Gastrocnemius medialis (tissue), 4 donors: ENCODE measurements around the gene LY6G6C. TPM values are rescaled to one million over a fixed set of nuclear protein-coding genes. Genes with fewer than 3 reads are reported as not detected.

Experiments
- ATAC-seq, 2 donors: fragments of 150-250 bp; one replicate each; pipeline ENCODE4 v1.9.1; 2016
- DNase-seq, 2 donors: peaks; one replicate each; pipeline ENCODE4 v3.0.0-alpha.2; 2019
- H3K27ac ChIP-seq, 4 donors: fragments of 200-600 bp; sonication (generic); 1 replicate in 1 of 4; 2 replicates in 3 of 4; pipeline ENCODE4 v1.5.1; 2016 to 2018; ENCODE audit warnings: mild to moderate bottlenecking in 2 of 4, moderate library complexity in 1 of 4
- H3K27me3 ChIP-seq, 3 donors: fragments of 200-600 bp; sonication (generic) in 2 of 3; 1 replicate in 1 of 3; 2 replicates in 2 of 3; pipeline versions ENCODE4 v1.5.1 to v1.6.0; 2016 to 2019; ENCODE audit warnings: mild to moderate bottlenecking in 1 of 3, moderate library complexity in 1 of 3
- H3K36me3 ChIP-seq, 2 donors: fragments of 200-600 bp; sonication (generic) in 1 of 2; one replicate each; pipeline ENCODE4 v1.5.1; 2017 to 2018
- H3K4me1 ChIP-seq, 2 donors: fragments of 200-600 bp; sonication (generic) in 1 of 2; one replicate each; pipeline ENCODE4 v1.5.1; 2016 to 2017; ENCODE audit warnings: mild to moderate bottlenecking in 2 of 2
- H3K4me3 ChIP-seq, 4 donors: fragments of 200-600 bp; sonication (generic) in 3 of 4; 1 replicate in 1 of 4; 2 replicates in 3 of 4; pipeline ENCODE4 v1.5.1; 2016 to 2019; ENCODE audit warnings: mild to moderate bottlenecking in 2 of 4
- H3K9me3 ChIP-seq, 3 donors: fragments of 200-600 bp; sonication (generic) in 2 of 3; 1 replicate in 1 of 3; 2 replicates in 2 of 3; pipeline ENCODE4 v1.5.1; 2016 to 2019
- POLR2A ChIP-seq, 2 donors: fragments of 450-650 bp; IDR thresholded peaks; one replicate each; pipeline ENCODE4 v1.6.1; 2017; ENCODE audit warnings: antibody characterized with exemption in 2 of 2, mild to moderate bottlenecking in 2 of 2, moderate library complexity in 2 of 2
- in situ Hi-C, 4 donors: fragments of 200-750 bp; cut with MboI; loops; one replicate each; pipeline versions ENCODE4 v1.15.0 to v1.8.0; 2017; ENCODE audit warnings: low sequenced_read_pairs in 4 of 4
- intact Hi-C: fragments of 100-400 bp; cut with DNase I; formaldehyde crosslinking; loops from one replicate; pipeline ENCODE4 v1.15.1; 2023; ENCODE audit warnings: low total_unique reads
- total RNA-seq, 4 donors: library from RNA; depleted of rRNA; stranded (reverse); fragments of >200 nt; gene quantifications; one replicate each; pipeline versions ENCODE4 v1.1.0 to v1.2.3, GENCODE V29; 2016
- TF ChIP-seq, protein P1 (sequence below), 5 experiments: fragments of 450-650 bp in 3 of 5; fragments of 200-600 bp in 2 of 5; sonication (generic) in 2 of 5; IDR thresholded peaks in 4 of 5; conservative IDR thresholded peaks in 1 of 5; 1 replicate in 4 of 5; 2 replicates in 1 of 5; pipeline ENCODE4 v1.5.1; 2016 to 2019; ENCODE audit warnings: antibody characterized with exemption in 5 of 5, mild to moderate bottlenecking in 3 of 5, moderate library complexity in 3 of 5

LY6G6C gene
- total RNA-seq, 4 donors from 2014 or later, result not detected

DNA sequence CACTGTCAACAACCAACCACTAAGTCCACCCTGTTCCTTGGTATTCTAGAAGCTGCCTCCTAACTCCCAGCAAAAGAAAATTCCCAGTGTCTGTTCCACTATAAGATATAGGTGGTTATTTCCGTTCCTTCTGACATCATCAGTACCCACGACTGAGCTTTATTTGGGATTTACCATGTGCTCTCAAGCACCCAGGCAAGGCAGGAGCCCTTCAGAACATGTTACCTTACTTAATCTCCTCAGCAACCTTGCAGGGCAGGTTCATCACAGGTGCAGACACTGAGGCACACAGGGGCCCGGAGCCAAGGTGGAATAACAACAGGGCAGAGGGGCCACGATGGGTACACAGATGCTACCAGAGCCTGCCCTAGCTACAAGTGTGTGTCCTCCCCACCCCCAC, 29.2 kb downstream of the LY6G6C start:
- Histone ChIP-seq H3K4me3 (no peak overlapping the region), H3K27ac (no peak overlapping the region), H3K36me3 (peaks cover 0 to 99% of the 10 kb centered on the region in 2 donors), H3K27me3 (no peaks in the 10 kb centered on the region), H3K4me1 (peaks cover 0 to 3% of the 10 kb centered on the region in 2 donors), H3K9me3 (no peaks in the 10 kb centered on the region)
- intact Hi-C loops (no loop called here), in situ Hi-C loops (loop anchor here in 1 of 4 donors (25.0 kb wide), 1 partner anchor 270 kb away; the partner anchor contains the start of genes DXO, NELFE and SKIC2)
- no peak for DNase-seq
- no peak for ATAC-seq
- no peak for TF ChIP-seq POLR2A (IDR thresholded peaks at IDR 0.05)
- TF ChIP-seq, protein P1, sequence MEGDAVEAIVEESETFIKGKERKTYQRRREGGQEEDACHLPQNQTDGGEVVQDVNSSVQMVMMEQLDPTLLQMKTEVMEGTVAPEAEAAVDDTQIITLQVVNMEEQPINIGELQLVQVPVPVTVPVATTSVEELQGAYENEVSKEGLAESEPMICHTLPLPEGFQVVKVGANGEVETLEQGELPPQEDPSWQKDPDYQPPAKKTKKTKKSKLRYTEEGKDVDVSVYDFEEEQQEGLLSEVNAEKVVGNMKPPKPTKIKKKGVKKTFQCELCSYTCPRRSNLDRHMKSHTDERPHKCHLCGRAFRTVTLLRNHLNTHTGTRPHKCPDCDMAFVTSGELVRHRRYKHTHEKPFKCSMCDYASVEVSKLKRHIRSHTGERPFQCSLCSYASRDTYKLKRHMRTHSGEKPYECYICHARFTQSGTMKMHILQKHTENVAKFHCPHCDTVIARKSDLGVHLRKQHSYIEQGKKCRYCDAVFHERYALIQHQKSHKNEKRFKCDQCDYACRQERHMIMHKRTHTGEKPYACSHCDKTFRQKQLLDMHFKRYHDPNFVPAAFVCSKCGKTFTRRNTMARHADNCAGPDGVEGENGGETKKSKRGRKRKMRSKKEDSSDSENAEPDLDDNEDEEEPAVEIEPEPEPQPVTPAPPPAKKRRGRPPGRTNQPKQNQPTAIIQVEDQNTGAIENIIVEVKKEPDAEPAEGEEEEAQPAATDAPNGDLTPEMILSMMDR (IDR thresholded peaks at IDR 0.05 in 4 of 5, conservative IDR thresholded peaks at IDR 0.05 in 1 of 5), result no peak

DNA sequence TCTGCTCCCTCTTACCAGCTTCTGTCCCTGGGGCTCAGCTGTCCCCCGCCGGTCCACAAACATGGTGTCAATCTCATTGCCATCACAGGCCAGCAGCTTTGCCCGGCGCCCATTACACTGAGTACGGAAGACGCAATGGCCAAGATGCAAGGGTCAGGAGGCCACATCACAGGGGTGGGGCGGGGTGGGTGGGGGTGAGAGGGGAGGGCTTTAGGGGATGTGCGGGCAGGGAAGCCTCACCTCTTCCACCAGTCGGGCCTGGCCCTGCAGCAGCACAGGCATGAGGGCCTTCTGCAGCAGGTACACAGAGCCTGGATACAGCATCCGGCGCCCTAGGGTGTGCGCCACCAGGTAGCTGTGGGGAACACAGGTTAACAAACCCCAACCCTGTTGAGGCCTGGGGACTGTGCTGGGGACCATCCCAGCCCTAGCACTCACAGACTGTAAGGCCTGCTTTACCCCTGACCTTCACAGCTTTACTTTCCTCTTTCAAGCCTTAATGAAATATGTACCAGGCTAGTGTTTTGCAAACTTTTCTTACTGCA, 29.9 kb downstream of the LY6G6C start:
- no peaks in the 10 kb centered on the region for H3K9me3 ChIP-seq
- TF ChIP-seq, protein P1 (IDR thresholded peaks at IDR 0.05 in 4 of 5, conservative IDR thresholded peaks at IDR 0.05 in 1 of 5), result no peak
- TF ChIP-seq POLR2A (IDR thresholded peaks at IDR 0.05), result no peak
- H3K4me3 ChIP-seq, result no peak overlapping the region
- in situ Hi-C loops, result loop anchor here in 1 of 4 donors (25.0 kb wide), 1 partner anchor 271 kb away; the partner anchor contains the start of genes DXO, NELFE and SKIC2
- DNase-seq, result no peak
- no peak overlapping the region for H3K27ac ChIP-seq
- no peaks in the 10 kb centered on the region for H3K4me1 ChIP-seq
- intact Hi-C loops, result no loop called here
- H3K36me3 ChIP-seq, result peaks cover 0 to 100% of the 10 kb centered on the region in 2 donors
- ATAC-seq, result no peak
- no peaks in the 10 kb centered on the region for H3K27me3 ChIP-seq

DNA sequence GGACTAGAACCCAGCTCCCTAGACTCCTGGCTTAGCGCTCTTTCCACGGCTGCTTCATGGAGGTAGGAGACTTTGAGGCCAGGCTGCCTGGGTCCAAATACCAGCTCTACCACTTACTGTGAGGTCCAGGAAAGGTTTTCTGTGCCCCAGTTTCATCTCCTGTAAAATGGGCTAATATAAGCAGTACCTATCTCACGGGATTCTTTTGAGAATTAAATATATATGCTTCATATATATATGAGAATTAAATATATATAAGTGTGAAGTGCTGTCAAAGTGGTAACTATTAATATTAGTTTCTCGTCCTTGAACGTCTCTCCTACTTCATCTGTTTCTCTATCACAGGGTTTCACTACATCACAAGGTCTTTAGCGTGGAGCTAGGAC, 30.5 kb downstream of the LY6G6C start:
- no peak for DNase-seq
- no peak for ATAC-seq
- H3K4me3 ChIP-seq, result no peak overlapping the region
- H3K4me1 ChIP-seq, result no peaks in the 10 kb centered on the region
- no peaks in the 10 kb centered on the region for H3K27me3 ChIP-seq
- in situ Hi-C loops, result loop anchor here in 1 of 4 donors (25.0 kb wide), 1 partner anchor 271 kb away; the partner anchor contains the start of genes DXO, NELFE and SKIC2
- H3K36me3 ChIP-seq, result peaks cover 0 to 100% of the 10 kb centered on the region in 2 donors
- no peak overlapping the region for H3K27ac ChIP-seq
- H3K9me3 ChIP-seq, result no peaks in the 10 kb centered on the region
- intact Hi-C loops, result no loop called here
- TF ChIP-seq, protein P1 (IDR thresholded peaks at IDR 0.05 in 4 of 5, conservative IDR thresholded peaks at IDR 0.05 in 1 of 5), result no peak
- no peak for TF ChIP-seq POLR2A (IDR thresholded peaks at IDR 0.05)

DNA sequence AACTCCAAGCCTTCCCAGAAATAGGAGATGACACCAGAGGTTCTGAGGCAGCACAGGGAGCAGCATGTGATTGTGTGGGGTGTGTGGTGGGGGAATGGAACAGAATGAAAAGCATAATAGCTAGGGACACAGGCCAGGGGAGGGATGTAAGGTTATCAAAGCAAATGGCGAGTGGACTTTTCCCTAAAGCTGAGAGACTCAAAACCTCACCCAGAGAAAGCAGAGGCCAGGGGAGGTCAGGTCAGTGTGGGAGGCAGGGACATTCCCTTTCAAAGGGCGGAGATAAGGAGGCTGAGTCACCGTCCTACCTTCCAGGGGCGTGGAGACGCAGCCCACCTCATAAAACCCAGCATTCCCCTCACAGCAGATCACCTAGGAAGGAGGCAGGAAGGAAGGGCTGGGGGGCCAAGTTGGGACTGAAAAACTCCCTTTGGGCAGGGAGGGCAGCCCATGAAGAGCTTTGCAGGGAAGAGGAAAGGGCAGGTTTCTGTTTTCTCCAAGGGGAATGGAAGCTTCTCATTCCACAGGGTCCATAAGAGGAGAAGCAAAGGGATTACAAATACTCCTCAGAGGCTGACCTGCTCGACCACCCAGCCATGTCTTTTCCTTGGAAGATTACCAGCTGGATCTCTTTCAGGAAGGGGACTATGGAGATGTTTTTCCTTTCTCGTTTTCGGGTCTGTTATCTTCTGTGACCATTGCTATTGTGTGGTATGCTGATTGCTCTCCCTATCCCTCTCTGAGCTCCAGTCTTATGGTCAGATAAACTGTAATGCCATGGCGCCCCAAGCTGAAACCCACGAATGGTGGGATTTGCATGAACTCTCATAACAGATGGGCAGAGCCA, 31.1 kb downstream of the LY6G6C start:
- no peak overlapping the region for H3K4me3 ChIP-seq
- no peak overlapping the region for H3K27ac ChIP-seq
- H3K4me1 ChIP-seq, result no peaks in the 10 kb centered on the region
- TF ChIP-seq, protein P1 (IDR thresholded peaks at IDR 0.05 in 4 of 5, conservative IDR thresholded peaks at IDR 0.05 in 1 of 5), result no peak
- no peak for TF ChIP-seq POLR2A (IDR thresholded peaks at IDR 0.05)
- no peaks in the 10 kb centered on the region for H3K9me3 ChIP-seq
- DNase-seq, result no peak
- in situ Hi-C loops, result loop anchor here in 1 of 4 donors (25.0 kb wide), 1 partner anchor 272 kb away; the partner anchor contains the start of genes DXO, NELFE and SKIC2
- H3K27me3 ChIP-seq, result no peaks in the 10 kb centered on the region
- intact Hi-C loops, result no loop called here
- no peak for ATAC-seq
- peaks cover 0 to 98% of the 10 kb centered on the region in 2 donors for H3K36me3 ChIP-seq
